ENCODE data around the gene HSD17B10. TPM values are rescaled to one million over a fixed set of nuclear protein-coding genes. Genes with fewer than 3 reads are reported as not detected.

Gene HSD17B10
- total RNA-seq, 2 experiments from 2014 or later: 94.3 to 97.6 TPM

DNA sequence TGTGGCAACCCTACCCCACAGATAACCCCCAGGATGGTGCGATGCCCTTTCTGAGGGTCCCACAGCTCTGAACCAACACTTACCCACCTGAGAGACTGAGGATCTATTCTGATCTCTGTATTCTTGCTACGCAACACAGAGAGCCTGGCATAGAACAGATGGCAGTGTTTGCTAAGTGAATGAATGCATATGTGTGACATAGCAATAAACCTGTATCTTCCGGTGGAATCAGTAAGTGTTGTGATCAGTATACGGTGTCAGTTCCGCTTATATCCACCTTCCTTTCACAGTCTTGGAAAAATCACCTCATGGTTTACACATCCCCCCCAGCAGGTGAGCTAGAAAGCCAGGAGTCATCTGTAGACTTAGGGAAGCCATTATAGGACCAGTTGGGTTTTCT lies 5.9 kb upstream of the HSD17B10 start:
- H3K27ac Mint-ChIP-seq: no peak overlapping the region
- ATAC-seq (no peak), DNase-seq (no peak)
- intact Hi-C loops (cut with micrococcal nuclease): no loop called here
- H3K4me3 Mint-ChIP-seq: peak overlapping the region; percentile 49
- CTCF ChIA-PET: interaction anchor here (1.1 to 1.7 kb wide), 2 partner anchors 123 to 127 kb away, joined by 3 to 11 read pairs; no protein-coding TSS in a partner anchor
- H3K4me1 Mint-ChIP-seq (ENCODE audit: low read depth): peaks cover 30% of the 10 kb centered on the region
- no peaks in the 10 kb centered on the region for H3K36me3 Mint-ChIP-seq (ENCODE audit: low read depth)
- POLR2A ChIA-PET: interaction anchor here (0.9 kb wide), 1 partner anchor 17 kb away, joined by 3 read pairs; the partner anchor contains the start of gene RIBC1
- TF ChIP-seq CTCF (IDR thresholded peaks at IDR 0.05): no peak
- H3K27me3 Mint-ChIP-seq: peaks cover 3% of the 10 kb centered on the region
- H3K9me3 Mint-ChIP-seq: no peaks in the 10 kb centered on the region

- no peak for ATAC-seq
- intact Hi-C loops (cut with micrococcal nuclease): no loop called here
These were observed 4.7 kb upstream of the HSD17B10 start for GRCh38 chrX:53438832-53439230.

GRCh38 chrX:53438174-53438831 lies 4.1 kb upstream of the HSD17B10 start:
- H3K27ac Mint-ChIP-seq: peak overlapping the region; percentile 34
- H3K4me1 Mint-ChIP-seq (ENCODE audit: low read depth): peaks cover 38% of the 10 kb centered on the region
- H3K27me3 Mint-ChIP-seq: peaks cover 3% of the 10 kb centered on the region
- H3K4me3 Mint-ChIP-seq: no peak overlapping the region
- DNase-seq (no peak), ATAC-seq (no peak)
- no peaks in the 10 kb centered on the region for H3K36me3 Mint-ChIP-seq (ENCODE audit: low read depth)
- no peak for TF ChIP-seq CTCF (IDR thresholded peaks at IDR 0.05)
- POLR2A ChIA-PET: no interaction called here
- intact Hi-C loops (cut with micrococcal nuclease): no loop called here
- H3K9me3 Mint-ChIP-seq: no peaks in the 10 kb centered on the region
- CTCF ChIA-PET: interaction anchor here (0.9 to 3.4 kb wide), 3 partner anchors 120 to 125 kb away, joined by 3 to 21 read pairs (median 4); no protein-coding TSS in a partner anchor

More at GRCh38 chrX:53438832-53439230, 4.7 kb upstream of the HSD17B10 start:
- H3K4me1 Mint-ChIP-seq (ENCODE audit: low read depth): peaks cover 38% of the 10 kb centered on the region
- peak overlapping the region; percentile 34 for H3K27ac Mint-ChIP-seq
- no peak for DNase-seq
- peaks cover 3% of the 10 kb centered on the region for H3K27me3 Mint-ChIP-seq
- no peak for TF ChIP-seq CTCF (IDR thresholded peaks at IDR 0.05)
- CTCF ChIA-PET: interaction anchor here (0.9 to 1.1 kb wide), 2 partner anchors 122 to 125 kb away, joined by 3 to 4 read pairs; no protein-coding TSS in a partner anchor
- no peaks in the 10 kb centered on the region for H3K36me3 Mint-ChIP-seq (ENCODE audit: low read depth)
- POLR2A ChIA-PET: no interaction called here
- H3K4me3 Mint-ChIP-seq: no peak overlapping the region
- H3K9me3 Mint-ChIP-seq: no peaks in the 10 kb centered on the region

GRCh38 chrX:53437206-53437605 lies 3.0 kb upstream of the HSD17B10 start:
- intact Hi-C loops (cut with micrococcal nuclease): no loop called here
- ChIA-PET POLR2A (interaction anchor here (1.0 kb wide), 1 partner anchor 15 kb away, joined by 4 read pairs; no protein-coding TSS in a partner anchor), CTCF (interaction anchor here (0.7 to 3.4 kb wide), 8 partner anchors 9 to 198 kb away, joined by 3 to 27 read pairs (median 3); partner anchors contain the start of genes RIBC1 and SMC1A)
- ATAC-seq (no peak), DNase-seq (no peak)
- TF ChIP-seq CTCF (IDR thresholded peaks at IDR 0.05): no peak
- no peaks in the 10 kb centered on the region for H3K9me3 Mint-ChIP-seq
- H3K36me3 Mint-ChIP-seq (ENCODE audit: low read depth): peaks cover 4% of the 10 kb centered on the region
- H3K4me3 Mint-ChIP-seq: no peak overlapping the region
- H3K4me1 Mint-ChIP-seq (ENCODE audit: low read depth): peaks cover 38% of the 10 kb centered on the region
- peak overlapping the region; percentile 38 for H3K27ac Mint-ChIP-seq
- H3K27me3 Mint-ChIP-seq: peaks cover 3% of the 10 kb centered on the region

GRCh38 chrX:53435997-53436396 lies 1.8 kb upstream of the HSD17B10 start:
- intact Hi-C loops (cut with micrococcal nuclease): no loop called here
- peak; percentile 62 for TF ChIP-seq CTCF (IDR thresholded peaks at IDR 0.05)
- peaks cover 10% of the 10 kb centered on the region for H3K36me3 Mint-ChIP-seq (ENCODE audit: low read depth)
- H3K27ac Mint-ChIP-seq: no peak overlapping the region
- peaks cover 3% of the 10 kb centered on the region for H3K27me3 Mint-ChIP-seq
- DNase-seq (peak; percentile 71), ATAC-seq (peak; percentile 73)
- POLR2A ChIA-PET: no interaction called here
- peaks cover 38% of the 10 kb centered on the region for H3K4me1 Mint-ChIP-seq (ENCODE audit: low read depth)
- CTCF ChIA-PET: interaction anchor here (1.1 to 3.4 kb wide), 8 partner anchors 10 to 197 kb away, joined by 3 to 27 read pairs (median 7); partner anchors contain the start of genes RIBC1 and SMC1A
- no peaks in the 10 kb centered on the region for H3K9me3 Mint-ChIP-seq
- no peak overlapping the region for H3K4me3 Mint-ChIP-seq

All from activated CD8-positive, alpha-beta T cell treated with anti-CD3 and anti-CD28 coated beads for 36 hours (primary cell).